Activated T-helper 1 cell treated with anti-CD3 and anti-CD28 coated beads, Interleukin-12 subunit alpha, Interleukin-12 subunit beta, Interleukin-2, Interleukin-4 antibody, amounts not matched to agents 30 ng/mL and 10 ng/mL and 1 ng/mL, durations not matched to agents 14 hours and 24 hours and 36 hours (primary cell): Measurements from ENCODE around the gene LETMD1. TPM values are rescaled to one million over a fixed set of nuclear protein-coding genes. Genes with fewer than 3 reads are reported as not detected.
"Not testable (repeated sequence)": the region's sequence is repeated elsewhere in the genome, so short reads cannot be mapped to it uniquely, and the experiment has no call there.

Source experiments
- DNase-seq: peaks from one replicate; pipeline ENCODE4 v3.0.0; 2021; ENCODE audit warnings: low spot score
- H3K27ac Mint-ChIP-seq: one replicate; pipeline ENCODE4 v1.8.0; 2021; ENCODE audit warnings: mild to moderate bottlenecking, mixed read lengths
- H3K27me3 Mint-ChIP-seq: one replicate; pipeline ENCODE4 v1.8.0; 2022; ENCODE audit warnings: mild to moderate bottlenecking, moderate library complexity, mixed read lengths; ENCODE audit not compliant: insufficient read depth
- H3K36me3 Mint-ChIP-seq: one replicate; pipeline ENCODE4 v1.8.0; 2021; ENCODE audit warnings: low read depth, mixed read lengths
- H3K4me1 Mint-ChIP-seq: one replicate; pipeline ENCODE4 v1.8.0; 2021; ENCODE audit warnings: low read depth, mixed read lengths
- H3K4me3 Mint-ChIP-seq: one replicate; pipeline ENCODE4 v1.8.0; 2021; ENCODE audit warnings: mild to moderate bottlenecking, moderate library complexity, mixed read lengths
- H3K9me3 Mint-ChIP-seq: one replicate; pipeline ENCODE4 v1.8.0; 2021; ENCODE audit warnings: mixed read lengths
- intact Hi-C: fragments of 100-400 bp; cut with micrococcal nuclease; formaldehyde crosslinking; loops from one replicate; pipeline ENCODE4 v1.15.1; 2024
- total RNA-seq: library from RNA; stranded (reverse); gene quantifications from 2 replicates; pipeline ENCODE4 v1.2.3, GENCODE V29; 2022

Gene LETMD1
- total RNA-seq, 1 donor from 2014 or later, result 70.7 TPM

DNA sequence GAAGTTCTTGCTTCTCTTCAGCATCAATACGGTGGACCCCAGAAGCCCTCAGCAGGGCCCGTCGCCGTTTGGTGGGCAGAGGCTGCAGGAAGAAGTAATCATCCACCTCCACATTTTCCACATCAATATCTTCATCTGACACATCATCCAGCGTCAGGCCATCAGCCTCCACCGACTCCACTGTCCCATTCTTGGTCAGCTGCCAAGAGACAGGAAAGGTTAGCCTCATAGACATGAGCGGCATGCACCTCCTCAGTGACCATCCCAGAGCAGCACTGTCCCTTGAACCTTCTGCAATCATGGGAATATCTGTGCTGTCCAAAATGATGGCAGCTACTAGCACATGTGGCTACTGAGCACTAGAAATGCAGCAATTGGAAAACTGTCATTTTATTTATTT, 19.6 kb downstream of the LETMD1 start:
- peaks cover 28% of the 10 kb centered on the region for H3K36me3 Mint-ChIP-seq
- no peak overlapping the region for H3K27ac Mint-ChIP-seq
- intact Hi-C loops, result no loop called here
- no peaks in the 10 kb centered on the region for H3K27me3 Mint-ChIP-seq
- H3K4me1 Mint-ChIP-seq, result no peaks in the 10 kb centered on the region
- no peak overlapping the region for H3K4me3 Mint-ChIP-seq
- no peak for DNase-seq
- no peaks in the 10 kb centered on the region for H3K9me3 Mint-ChIP-seq

DNA sequence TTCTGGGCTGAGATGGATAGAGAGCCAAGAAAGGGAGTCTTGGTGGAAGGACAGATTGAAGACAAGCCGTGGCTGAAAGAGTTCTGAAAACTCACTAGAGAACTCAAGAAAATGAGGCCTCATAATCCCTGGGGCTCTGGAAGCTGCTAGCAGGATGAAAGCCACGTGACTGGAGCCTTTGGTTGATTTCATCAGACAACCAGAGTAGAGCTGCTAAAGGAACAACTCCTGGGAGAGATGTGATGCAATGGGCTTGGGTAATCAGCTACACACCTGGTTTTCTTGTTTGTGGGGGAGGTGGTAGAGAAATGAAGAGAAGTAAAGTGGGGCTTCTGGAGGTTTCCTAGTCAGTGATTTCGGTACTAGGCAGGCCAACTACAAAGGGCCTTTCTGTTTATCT, 21.9 kb downstream of the LETMD1 start:
- intact Hi-C loops, result no loop called here
- H3K4me3 Mint-ChIP-seq, result no peak overlapping the region
- peaks cover 31% of the 10 kb centered on the region for H3K36me3 Mint-ChIP-seq
- no peaks in the 10 kb centered on the region for H3K9me3 Mint-ChIP-seq
- DNase-seq, result no peak
- H3K27me3 Mint-ChIP-seq, result no peaks in the 10 kb centered on the region
- H3K4me1 Mint-ChIP-seq, result no peaks in the 10 kb centered on the region
- H3K27ac Mint-ChIP-seq, result no peak overlapping the region

DNA sequence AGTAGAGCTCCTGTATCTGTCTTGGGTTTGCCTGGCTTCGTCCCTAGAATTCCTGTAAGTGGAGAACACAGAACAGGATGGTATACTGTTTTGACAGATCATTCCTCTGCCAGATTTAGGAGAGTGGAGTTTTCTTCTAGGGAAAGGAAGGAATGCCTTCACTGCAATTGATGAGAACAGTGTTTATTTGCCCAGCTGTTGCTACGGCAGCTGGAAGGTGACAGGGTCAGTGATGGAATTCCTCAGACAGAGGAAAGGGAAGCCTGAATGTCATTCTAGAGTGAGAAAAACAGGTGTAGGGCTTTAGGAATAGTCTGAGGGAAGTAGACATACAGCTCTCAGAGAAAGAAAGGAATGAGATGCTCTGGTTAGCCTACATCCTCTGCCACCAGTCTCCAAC, 23.5 kb downstream of the LETMD1 start:
- no peaks in the 10 kb centered on the region for H3K27me3 Mint-ChIP-seq

DNA sequence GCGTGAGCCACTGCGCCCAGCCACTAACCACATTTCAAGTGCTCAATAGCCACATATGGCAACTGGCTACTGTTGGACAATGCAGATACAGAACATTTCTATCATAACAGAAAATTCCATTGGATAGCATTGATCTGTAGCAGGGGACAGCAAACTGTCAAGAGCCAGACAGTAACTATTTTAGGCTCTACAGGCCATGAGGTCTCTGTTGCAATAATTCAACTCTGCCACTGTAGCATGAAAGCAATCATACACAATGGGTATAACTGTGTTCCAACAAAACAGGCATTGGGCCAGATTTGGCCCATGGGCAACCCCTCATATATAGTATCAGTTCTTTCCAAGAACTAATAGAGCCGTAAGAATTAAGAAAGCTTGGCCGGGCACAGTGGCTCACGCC, 27.3 kb downstream of the LETMD1 start:
- H3K4me1 Mint-ChIP-seq, result peaks cover 18% of the 10 kb centered on the region
- H3K4me3 Mint-ChIP-seq, result no peak overlapping the region
- H3K27me3 Mint-ChIP-seq, result no peaks in the 10 kb centered on the region
- H3K36me3 Mint-ChIP-seq, result peaks cover 22% of the 10 kb centered on the region
- H3K9me3 Mint-ChIP-seq, result no peaks in the 10 kb centered on the region
- H3K27ac Mint-ChIP-seq, result no peak overlapping the region
- intact Hi-C loops, result no loop called here
- DNase-seq, result no peak

More for the DNA sequence above, 23.5 kb downstream of the LETMD1 start:
- peaks cover 30% of the 10 kb centered on the region for H3K36me3 Mint-ChIP-seq
- no peak overlapping the region for H3K27ac Mint-ChIP-seq
- peaks cover 10% of the 10 kb centered on the region for H3K4me1 Mint-ChIP-seq
- no peaks in the 10 kb centered on the region for H3K9me3 Mint-ChIP-seq
- no peak for DNase-seq
- H3K4me3 Mint-ChIP-seq, result no peak overlapping the region
- intact Hi-C loops, result no loop called here

DNA sequence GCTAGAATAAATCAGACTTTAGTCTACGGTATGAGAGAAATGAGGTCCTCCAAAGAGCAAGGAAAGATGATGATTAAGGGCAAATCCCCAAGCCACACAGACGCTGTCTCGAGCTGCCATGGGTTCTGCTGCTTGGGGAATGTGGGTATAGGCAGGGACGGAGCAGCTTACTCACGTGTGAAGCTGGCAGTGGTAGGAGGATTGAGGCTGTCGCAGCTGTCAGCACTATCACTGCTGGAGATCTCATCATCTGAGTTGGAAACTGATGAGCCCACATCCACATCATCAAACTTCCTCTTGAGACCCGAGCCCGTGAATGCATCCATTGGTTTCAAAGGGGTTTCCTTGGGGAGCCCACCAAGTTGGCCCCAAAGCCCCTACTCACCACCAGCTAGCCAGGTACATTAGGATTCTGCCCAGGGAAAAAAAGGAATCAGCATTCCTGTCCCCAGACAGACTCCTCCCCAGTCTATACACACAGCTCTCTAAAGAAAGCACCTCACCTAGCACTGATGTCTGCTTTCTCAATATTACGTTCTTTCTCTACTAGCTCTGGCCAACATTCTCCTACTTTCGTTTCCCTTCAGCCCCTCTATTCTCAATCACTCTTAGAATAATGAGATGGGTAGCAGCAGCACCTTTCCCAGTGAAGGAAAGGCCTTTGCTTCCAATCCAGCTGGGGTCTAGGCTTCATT, 28.3 kb downstream of the LETMD1 start:
- Mint-ChIP-seq H3K36me3 (peaks cover 22% of the 10 kb centered on the region), H3K4me1 (peaks cover 20% of the 10 kb centered on the region), H3K9me3 (no peaks in the 10 kb centered on the region), H3K27me3 (no peaks in the 10 kb centered on the region), H3K4me3 (no peak overlapping the region), H3K27ac (no peak overlapping the region)
- no peak for DNase-seq
- intact Hi-C loops, result no loop called here

DNA sequence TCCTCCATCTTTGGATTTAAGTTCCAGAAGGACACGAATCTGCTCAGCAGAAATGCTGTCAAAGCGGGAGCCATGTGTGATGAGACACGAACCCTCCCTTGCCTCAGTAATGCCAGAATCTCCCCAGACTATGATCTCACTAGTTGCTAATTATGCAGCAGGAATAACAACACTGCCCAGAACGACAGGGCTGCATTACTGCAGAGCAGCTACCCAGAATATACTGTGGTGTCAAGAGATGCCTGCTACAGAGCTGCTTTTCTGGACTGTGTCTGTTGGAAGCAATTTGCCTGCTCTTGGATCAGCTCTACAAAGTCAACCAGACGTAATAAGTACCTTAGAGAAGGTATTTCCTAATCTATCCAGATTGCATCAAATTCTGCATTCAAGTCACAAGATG, 29.8 kb downstream of the LETMD1 start:
- Mint-ChIP-seq H3K9me3 (no peaks in the 10 kb centered on the region), H3K36me3 (peaks cover 25% of the 10 kb centered on the region), H3K4me3 (no peak overlapping the region), H3K4me1 (peaks cover 34% of the 10 kb centered on the region), H3K27me3 (peaks cover 3% of the 10 kb centered on the region), H3K27ac (no peak overlapping the region)
- intact Hi-C loops, result no loop called here
- DNase-seq, result no peak

- DNase-seq, H3K27ac Mint-ChIP-seq, H3K9me3 Mint-ChIP-seq, H3K27me3 Mint-ChIP-seq, intact Hi-C loops, H3K4me3 Mint-ChIP-seq: not testable (repeated sequence)
- H3K36me3 Mint-ChIP-seq, result peaks cover 24% of the 10 kb centered on the region
- H3K4me1 Mint-ChIP-seq, result peaks cover 35% of the 10 kb centered on the region
Observed at GRCh38 chr12:51078346-51078745, 30.2 kb downstream of the LETMD1 start.

GRCh38 chr12:51078866-51079265, 30.7 kb downstream of the LETMD1 start:
- H3K4me1 Mint-ChIP-seq, result peaks cover 39% of the 10 kb centered on the region
- intact Hi-C loops, DNase-seq, H3K4me3 Mint-ChIP-seq, H3K27ac Mint-ChIP-seq, H3K9me3 Mint-ChIP-seq, H3K27me3 Mint-ChIP-seq: not testable (repeated sequence)
- peaks cover 20% of the 10 kb centered on the region for H3K36me3 Mint-ChIP-seq

DNA sequence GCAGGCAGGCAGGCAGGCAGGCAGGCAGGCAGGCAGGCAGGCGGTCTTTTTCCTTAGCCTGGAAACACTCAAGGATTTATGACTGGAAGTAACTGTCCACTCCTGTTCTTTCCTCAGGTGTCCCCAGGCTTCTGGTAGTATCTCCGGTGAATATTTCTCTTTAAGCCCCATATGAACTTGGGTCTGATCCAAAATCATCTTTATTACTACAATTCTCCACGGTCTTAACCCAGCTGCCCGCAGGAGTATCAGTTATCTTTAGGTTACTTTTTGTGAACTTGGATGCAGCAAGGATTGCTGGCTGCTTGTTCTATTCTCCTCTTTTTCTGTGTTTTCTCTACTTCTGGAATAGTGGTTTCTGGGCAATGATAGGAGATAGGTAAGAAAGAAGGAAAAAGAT, 32.0 kb downstream of the LETMD1 start:
- Mint-ChIP-seq H3K27me3 (peaks cover 3% of the 10 kb centered on the region), H3K4me1 (peaks cover 40% of the 10 kb centered on the region), H3K36me3 (peaks cover 16% of the 10 kb centered on the region), H3K27ac (no peak overlapping the region), H3K9me3 (no peaks in the 10 kb centered on the region), H3K4me3 (no peak overlapping the region)
- intact Hi-C loops, result no loop called here
- DNase-seq, result no peak

- no peak for DNase-seq
- H3K27ac Mint-ChIP-seq, result no peak overlapping the region
- peaks cover 3% of the 10 kb centered on the region for H3K27me3 Mint-ChIP-seq
- H3K36me3 Mint-ChIP-seq, result peaks cover 18% of the 10 kb centered on the region
- peaks cover 32% of the 10 kb centered on the region for H3K4me1 Mint-ChIP-seq
- intact Hi-C loops, result no loop called here
- H3K4me3 Mint-ChIP-seq, result peak overlapping the region; percentile 99
- H3K9me3 Mint-ChIP-seq, result no peaks in the 10 kb centered on the region
Observed at GRCh38 chr12:51081421-51081820, 33.3 kb downstream of the LETMD1 start.

DNA sequence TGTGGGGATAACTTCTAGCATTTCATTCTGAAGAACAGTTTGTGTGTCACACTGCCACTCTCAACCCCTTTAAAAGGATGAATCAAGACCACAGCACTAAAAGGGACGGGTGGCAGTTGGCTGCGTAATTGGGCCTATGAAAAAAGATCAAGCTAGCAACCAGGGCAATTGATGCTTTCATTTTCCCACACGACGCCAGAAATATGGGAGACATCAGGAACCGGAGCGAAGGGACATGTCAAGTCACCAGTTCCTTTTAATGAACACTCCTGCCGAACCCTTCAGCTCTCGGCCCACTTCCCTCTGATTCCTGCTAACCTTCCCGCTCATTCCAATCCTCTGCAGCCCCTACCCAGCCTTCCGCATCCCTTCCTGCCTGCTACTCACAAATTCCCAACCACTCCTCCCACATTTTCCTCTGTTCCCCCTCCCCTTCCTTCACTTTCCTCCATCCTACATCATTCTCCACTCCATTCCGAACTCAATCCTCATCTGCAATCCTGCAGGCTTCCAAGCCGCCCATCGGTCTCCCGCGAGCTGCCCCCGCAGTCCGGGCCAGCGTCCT, 34.5 kb downstream of the LETMD1 start:
- intact Hi-C loops, result loop anchor here (1.0 to 2.0 kb wide), 9 partner anchors 34 to 682 kb away; partner anchors contain the start of genes ATF1, DAZAP2, LARP4 and LETMD1
- peaks cover 3% of the 10 kb centered on the region for H3K27me3 Mint-ChIP-seq
- peak overlapping the region; percentile 91 for H3K27ac Mint-ChIP-seq
- peak; percentile 2 for DNase-seq
- H3K36me3 Mint-ChIP-seq, result peaks cover 17% of the 10 kb centered on the region
- H3K4me1 Mint-ChIP-seq, result peaks cover 35% of the 10 kb centered on the region
- H3K4me3 Mint-ChIP-seq, result peak overlapping the region; percentile 99
- H3K9me3 Mint-ChIP-seq, result no peaks in the 10 kb centered on the region

GRCh38 chr12:51083126-51083833, 35.2 kb downstream of the LETMD1 start, which contains the start of gene CSRNP2:
TSS of gene CSRNP2 (minus strand) at chr12:51083596. CDS start at chr12:51076561, 7,035 bp downstream.
- intact Hi-C loops, result loop anchor here (1.0 to 2.0 kb wide), 9 partner anchors 35 to 682 kb away; partner anchors contain the start of genes ATF1, DAZAP2, LARP4 and LETMD1
- H3K27ac Mint-ChIP-seq, result peak within 1 kb of the TSS; percentile 91
- H3K4me3 Mint-ChIP-seq, result peak within 1 kb of the TSS; percentile 99
- no peaks in the 10 kb centered on the region for H3K9me3 Mint-ChIP-seq
- H3K27me3 Mint-ChIP-seq, result peaks cover 3% of the 10 kb centered on the region
- peak; percentile 94 for DNase-seq
- H3K4me1 Mint-ChIP-seq, result peaks cover 34% of the 10 kb centered on the region
- H3K36me3 Mint-ChIP-seq, result peaks cover 15% of the 10 kb centered on the region

DNA sequence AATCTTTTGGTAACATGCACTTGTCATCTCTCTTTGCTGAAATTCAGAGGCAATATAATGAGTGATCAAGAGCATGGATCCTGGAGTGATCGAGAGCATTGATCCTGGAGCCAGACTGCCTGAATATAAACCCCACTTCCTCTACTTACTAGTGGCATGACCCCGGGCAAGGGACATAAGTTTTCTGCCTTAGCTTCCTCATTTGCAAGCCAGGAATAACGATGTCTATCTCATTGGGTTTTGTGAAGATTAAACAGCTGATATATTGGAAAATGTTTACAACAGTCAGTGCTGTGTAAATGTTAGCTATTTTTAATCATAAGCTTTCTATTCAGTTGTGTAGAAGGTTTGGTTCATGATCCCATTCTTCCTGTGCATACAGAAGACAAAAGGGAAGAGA, 37.6 kb downstream of the LETMD1 start:
- H3K9me3 Mint-ChIP-seq, result no peaks in the 10 kb centered on the region
- no peak for DNase-seq
- H3K27me3 Mint-ChIP-seq, result peaks cover 3% of the 10 kb centered on the region
- peaks cover 14% of the 10 kb centered on the region for H3K36me3 Mint-ChIP-seq
- intact Hi-C loops, result no loop called here
- no peak overlapping the region for H3K27ac Mint-ChIP-seq
- H3K4me3 Mint-ChIP-seq, result no peak overlapping the region
- H3K4me1 Mint-ChIP-seq, result peaks cover 40% of the 10 kb centered on the region
